SK-N-SH (cell line): Measurements from ENCODE around the gene RASGRP4. TPM values are rescaled to one million over a fixed set of nuclear protein-coding genes. Genes with fewer than 3 reads are reported as not detected.

Source experiments
- CTCF ChIA-PET: fragments of 300-600, 350-600 bp; formaldehyde crosslinking; extraction: SDS; loops from one replicate; lab custom pipeline; 2021; lab: Yijun Ruan, JAX
- POLR2A ChIA-PET: fragments of 350-600 bp; sonication (Branson Sonifier 250); formaldehyde crosslinking; extraction: SDS; loops from one replicate; lab custom pipeline; 2020; ENCODE audit warnings: antibody characterized with exemption, inconsistent platforms; lab: Yijun Ruan, JAX
- DNase-seq: peaks from one replicate; pipeline ENCODE4 v3.0.0; 2012
- H2AFZ ChIP-seq: fragments of 200-600 bp; sonication (generic); 2 replicates; pipeline ENCODE4 v1.8.1; 2016; ENCODE audit warnings: antibody characterized with exemption, mild to moderate bottlenecking, low read depth
- H3F3A ChIP-seq: fragments of 200-600 bp; sonication (generic); replicated peaks from 2 replicates; pipeline ENCODE3; 2016; ENCODE audit warnings: antibody characterized with exemption, mild to moderate bottlenecking; ENCODE audit not compliant: insufficient read depth
- H3K27ac ChIP-seq, 2 experiments: fragments of 200-500 bp in 1 of 2; fragments of 200-600 bp in 1 of 2; sonication (Bioruptor generic) in 1 of 2; sonication (generic), shearing (Covaris generic) in 1 of 2; 2 replicates each; pipeline versions ENCODE4 v1.5.1 to v1.6.1; 2014 to 2016; ENCODE audit warnings: low read depth in 2 of 2, inconsistent platforms in 1 of 2, low read length in 1 of 2, mild to moderate bottlenecking in 1 of 2, mixed read lengths in 1 of 2
- H3K27me3 ChIP-seq: fragments of 200-600 bp; sonication (generic), shearing (Covaris generic); 2 replicates; pipeline ENCODE4 v1.6.1; 2016; ENCODE audit warnings: mixed run types; ENCODE audit not compliant: insufficient read depth
- H3K36me3 ChIP-seq, 2 experiments: fragments of 200-500 bp in 1 of 2; fragments of 200-600 bp in 1 of 2; sonication (Bioruptor generic) in 1 of 2; sonication (generic) in 1 of 2; replicated peaks in 1 of 2; 2 replicates each; pipeline versions ENCODE3 to v1.5.1; 2014 to 2016; ENCODE audit warnings: low read length in 1 of 2, mild to moderate bottlenecking in 1 of 2; ENCODE audit not compliant: insufficient read depth in 2 of 2, control insufficient read depth in 1 of 2
- H3K4me1 ChIP-seq, 2 experiments: fragments of 200-500 bp in 1 of 2; fragments of 200-600 bp in 1 of 2; sonication (Bioruptor generic) in 1 of 2; sonication (generic), shearing (Covaris generic) in 1 of 2; 2 replicates each; pipeline versions ENCODE4 v1.5.1 to v1.6.1; 2014 to 2016; ENCODE audit warnings: low read depth in 1 of 2, low read length in 1 of 2, mixed run types in 1 of 2; ENCODE audit not compliant: insufficient read depth in 2 of 2, control insufficient read depth in 1 of 2
- H3K4me2 ChIP-seq: fragments of 200-600 bp; sonication (generic), shearing (Covaris generic); 2 replicates; pipeline ENCODE4 v1.6.1; 2017; ENCODE audit warnings: mixed run types
- H3K4me3 ChIP-seq, 2 experiments: fragments of 200-500 bp in 1 of 2; fragments of 200-600 bp in 1 of 2; sonication (Bioruptor generic) in 1 of 2; sonication (generic), shearing (Covaris generic) in 1 of 2; 2 replicates each; pipeline versions ENCODE4 v1.5.1 to v1.8.1; 2014 to 2016; ENCODE audit warnings: low read depth in 2 of 2, inconsistent platforms in 1 of 2, low read length in 1 of 2, mild to moderate bottlenecking in 1 of 2, mixed read lengths in 1 of 2, moderate library complexity in 1 of 2
- H3K79me2 ChIP-seq: fragments of 200-600 bp; sonication (generic); 2 replicates; pipeline ENCODE4 v1.8.1; 2017; ENCODE audit warnings: mild to moderate bottlenecking; ENCODE audit not compliant: insufficient read depth
- H3K9ac ChIP-seq: fragments of 200-600 bp; sonication (generic); 2 replicates; pipeline ENCODE4 v1.6.1; 2017; ENCODE audit warnings: mixed run types
- H3K9me2 ChIP-seq: fragments of 200-600 bp; sonication (generic); 2 replicates; pipeline ENCODE4 v1.6.1; 2017; ENCODE audit warnings: mixed run types
- H3K9me3 ChIP-seq: fragments of 200-600 bp; sonication (generic); 2 replicates; pipeline ENCODE4 v1.6.1; 2017; ENCODE audit warnings: mixed run types, mild to moderate bottlenecking, moderate library complexity
- H4K20me1 ChIP-seq: fragments of 200-600 bp; sonication (generic); 2 replicates; pipeline ENCODE4 v1.6.1; 2017; ENCODE audit warnings: mild to moderate bottlenecking, mixed run types; ENCODE audit not compliant: insufficient read depth
- ELF1 ChIP-seq: IDR thresholded peaks from 2 replicates; pipeline ENCODE4 v1.4.0; 2012
- FOXM1 ChIP-seq: IDR thresholded peaks from 2 replicates; pipeline ENCODE4 v1.4.0; 2012; ENCODE audit warnings: low read depth, mild to moderate bottlenecking
- GABPA ChIP-seq: IDR thresholded peaks from 2 replicates; pipeline ENCODE4 v1.4.0; 2012; ENCODE audit warnings: low read depth, mild to moderate bottlenecking
- IRF3 ChIP-seq: fragments of 150-350 bp; IDR thresholded peaks from 2 replicates; pipeline ENCODE4 v1.6.1; 2016; ENCODE audit warnings: mild to moderate bottlenecking, low read depth, low read length
- JUND ChIP-seq: IDR thresholded peaks from 2 replicates; pipeline ENCODE4 v1.4.0; 2012
- MXI1 ChIP-seq: IDR thresholded peaks from 2 replicates; pipeline ENCODE4 v1.6.1; 2012; ENCODE audit warnings: mild to moderate bottlenecking, low read depth, low read length, improper control_type of control experiment
- NRF1 ChIP-seq: IDR thresholded peaks from 2 replicates; pipeline ENCODE4 v1.6.1; 2012; ENCODE audit warnings: low read depth, mild to moderate bottlenecking, low read length
- RXRA ChIP-seq: IDR thresholded peaks from 2 replicates; pipeline ENCODE4 v1.4.0; 2012; ENCODE audit warnings: low read depth, mild to moderate bottlenecking, borderline replicate concordance
- SMC3 ChIP-seq: IDR thresholded peaks from 2 replicates; pipeline ENCODE4 v1.6.1; 2012; ENCODE audit warnings: low read depth, low read length, improper control_type of control experiment
- YY1 ChIP-seq: IDR thresholded peaks from 2 replicates; pipeline ENCODE4 v1.4.0; 2012; ENCODE audit warnings: low read depth, mild to moderate bottlenecking
- ZBTB33 ChIP-seq: IDR thresholded peaks from 2 replicates; pipeline ENCODE4 v1.4.0; 2012; ENCODE audit warnings: low read depth, borderline replicate concordance
- WGBS: methylation state at CpG from one replicate; pipeline ENCODE4 v1.1.6; 2017; ENCODE audit warnings: low lambda C conversion rate; 5-methylcytosine and 5-hydroxymethylcytosine counted together
- polyA plus RNA-seq, 3 experiments: library from polyadenylated mRNA; depleted of rRNA; stranded (reverse); fragments of >200 nt; gene quantifications; 2 replicates each; pipeline ENCODE4 v1.2.3, GENCODE V29; 2012

The RASGRP4 gene
- polyA plus RNA-seq, 1 of the 3 experiments (the other 2 are of a cell fraction): not detected

- Histone ChIP-seq H3K27ac (no peak overlapping the region), H3K36me3 (no peaks in the 10 kb centered on the region), H3K9me3 (no peaks in the 10 kb centered on the region), H3K79me2 (no peaks in the 10 kb centered on the region), H3F3A (no peaks in the 10 kb centered on the region), H3K4me1 (no peaks in the 10 kb centered on the region), H3K9me2 (no peaks in the 10 kb centered on the region), H4K20me1 (no peaks in the 10 kb centered on the region), H3K4me3 (no peak overlapping the region), H2AFZ (no peak overlapping the region), H3K27me3 (no peaks in the 10 kb centered on the region), H3K9ac (no peak overlapping the region), H3K4me2 (no peak overlapping the region)
- TF ChIP-seq NRF1 (no peak), YY1 (no peak)
- ChIA-PET CTCF (interaction anchor here (1.1 kb wide), 1 partner anchor 14 kb away, joined by 3 read pairs; the partner anchor contains the start of gene FAM98C), POLR2A (no interaction called here)
- WGBS: 80% methylated on average over 8 of the region's 8 CpGs
- no peak for DNase-seq
Observed at GRCh38 chr19:38417146-38417543, 8.9 kb downstream of the RASGRP4 start.

GRCh38 chr19:38413416-38413815 is 12.6 kb downstream of the RASGRP4 start:
- H3K4me1 ChIP-seq: no peaks in the 10 kb centered on the region
- H3F3A ChIP-seq: peaks cover 3% of the 10 kb centered on the region
- no peak overlapping the region for H3K4me3 ChIP-seq
- no peaks in the 10 kb centered on the region for H3K79me2 ChIP-seq
- H3K9me3 ChIP-seq: no peaks in the 10 kb centered on the region
- no peak for TF ChIP-seq ELF1
- TF ChIP-seq IRF3: no peak
- TF ChIP-seq JUND: no peak
- no peak for TF ChIP-seq SMC3
- no peak for TF ChIP-seq NRF1
- no peak for TF ChIP-seq MXI1
- no peak for TF ChIP-seq RXRA
- no peak for TF ChIP-seq FOXM1
- no peak for TF ChIP-seq GABPA
- H3K36me3 ChIP-seq: no peaks in the 10 kb centered on the region
- H3K9me2 ChIP-seq: no peaks in the 10 kb centered on the region
- POLR2A ChIA-PET: no interaction called here
- no peaks in the 10 kb centered on the region for H4K20me1 ChIP-seq
- CTCF ChIA-PET: interaction anchor here (1.0 to 4.0 kb wide), 2 partner anchors 10 to 221 kb away, joined by 3 to 30 read pairs; partner anchors contain the start of gene FAM98C
- DNase-seq: no peak
- WGBS: 85% methylated on average over 6 of the region's 6 CpGs
- no peak overlapping the region for H3K4me2 ChIP-seq
- no peak overlapping the region for H3K9ac ChIP-seq
- H3K27me3 ChIP-seq: no peaks in the 10 kb centered on the region
- no peak overlapping the region for H2AFZ ChIP-seq
- no peak overlapping the region for H3K27ac ChIP-seq

- Histone ChIP-seq H3K4me2 (no peak overlapping the region), H3K9me2 (no peaks in the 10 kb centered on the region), H4K20me1 (no peaks in the 10 kb centered on the region)
- no peak for DNase-seq
- no peak for TF ChIP-seq ZBTB33
- TF ChIP-seq, all 33 proteins: peak for 0
- POLR2A ChIA-PET: no interaction called here
- no peak overlapping the region for H3K9ac ChIP-seq
- H3K4me3 ChIP-seq: no peak overlapping the region
- H3K27me3 ChIP-seq: no peaks in the 10 kb centered on the region
- no peaks in the 10 kb centered on the region for H3K9me3 ChIP-seq
- no peaks in the 10 kb centered on the region for H3K4me1 ChIP-seq
- no peak overlapping the region for H2AFZ ChIP-seq
- H3F3A ChIP-seq: peaks cover 3% of the 10 kb centered on the region
- CTCF ChIA-PET: interaction anchor here (4.0 kb wide), 1 partner anchor 10 kb away, joined by 30 read pairs; the partner anchor contains the start of gene FAM98C
- 73% methylated on average over 11 of the region's 11 CpGs for WGBS
- no peaks in the 10 kb centered on the region for H3K36me3 ChIP-seq
- H3K27ac ChIP-seq: no peak overlapping the region
- H3K79me2 ChIP-seq: no peaks in the 10 kb centered on the region
Observed at GRCh38 chr19:38412961-38413360, 13.1 kb downstream of the RASGRP4 start.
